ENCODE measurements around the gene SMIM8. TPM values are rescaled to one million over a fixed set of nuclear protein-coding genes. Genes with fewer than 3 reads are reported as not detected.

The SMIM8 gene
- total RNA-seq, 1 experiment from 2014 or later: 6.6 TPM

DNA sequence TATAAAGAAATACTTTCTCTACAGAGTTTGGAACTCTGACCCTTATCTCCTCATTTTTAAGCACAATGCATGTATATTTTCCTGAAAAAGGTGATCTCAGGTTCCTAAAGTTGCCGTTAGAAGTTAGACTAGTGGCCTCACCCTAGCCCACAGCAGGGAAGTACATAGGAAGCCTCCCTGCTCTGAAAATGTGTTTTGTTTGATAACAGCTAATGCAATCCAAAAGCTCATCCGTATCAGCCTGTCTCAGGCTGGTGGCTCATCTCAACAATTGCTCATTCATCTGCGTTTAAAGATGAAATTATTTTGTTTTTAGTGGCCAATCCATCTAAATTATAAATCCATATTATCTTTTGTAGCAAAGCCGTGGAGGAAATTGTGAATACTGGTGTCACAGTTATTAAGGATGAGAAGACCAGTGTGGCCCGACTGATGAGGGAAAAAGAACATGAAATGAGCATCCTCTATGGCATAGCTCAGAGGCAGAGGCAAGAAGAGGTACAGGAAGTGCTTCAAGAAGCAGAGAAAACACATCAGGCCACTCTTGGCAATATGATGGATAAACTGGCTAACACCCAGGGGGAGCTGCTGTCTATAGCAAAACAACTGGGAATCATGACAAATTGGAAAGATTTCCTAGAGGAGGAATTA lies 42.3 kb downstream of the SMIM8 start:
- Mint-ChIP-seq H3K9me3 (peaks cover 33 to 35% of the 10 kb centered on the region in 2 experiments), H3K27me3 (ENCODE audit: low read depth) (no peaks in the 10 kb centered on the region), H3K36me3 (ENCODE audit: insufficient read depth in 1 of 3, low read depth in 3 of 3) (peaks cover 13 to 29% (median 22%) of the 10 kb centered on the region in 3 experiments), H3K4me3 (no peak overlapping the region), H3K4me1 (no peaks in the 10 kb centered on the region), H3K27ac (no peak overlapping the region)
- Histone ChIP-seq H3K4me1 (ENCODE audit: insufficient read depth, low read length) (no peaks in the 10 kb centered on the region), H3K14ac (ENCODE audit: insufficient read depth, low read length) (no peak overlapping the region), H2AFZ (ENCODE audit: low read length) (no peak overlapping the region), H2BK20ac (ENCODE audit: low read depth, low read length, poor library complexity, severe bottlenecking) (no peak overlapping the region), H2BK15ac (ENCODE audit: low read depth, low read length) (no peak overlapping the region), H3K79me2 (ENCODE audit: insufficient read depth, low read length) (no peaks in the 10 kb centered on the region), H3K56ac (ENCODE audit: insufficient read length, low read depth, low read length) (no peak overlapping the region), H3K27me3 (ENCODE audit: insufficient read depth, low read length) (no peaks in the 10 kb centered on the region), H3K23me2 (ENCODE audit: insufficient read length, low read depth, low read length, poor library complexity, severe bottlenecking) (no peaks in the 10 kb centered on the region), H3K4ac (ENCODE audit: low read depth, low read length) (no peak overlapping the region), H2AK5ac (ENCODE audit: insufficient read length, low read length) (no peak overlapping the region), H2BK12ac (ENCODE audit: insufficient read length, low read depth, low read length) (no peak overlapping the region), H3K9me3 (ENCODE audit: control insufficient read depth, low read depth, low read length) (no peaks in the 10 kb centered on the region), H3K23ac (ENCODE audit: insufficient read length, low read depth, low read length) (no peak overlapping the region), H2BK5ac (ENCODE audit: insufficient read length, low read length) (no peak overlapping the region), H4K5ac (ENCODE audit: insufficient read length, low read depth, low read length) (no peak overlapping the region), H3T11ph (ENCODE audit: low read length) (no peak overlapping the region), H2BK120ac (ENCODE audit: low read depth, low read length, poor library complexity, severe bottlenecking) (no peak overlapping the region), H3K18ac (ENCODE audit: insufficient read length, low read depth, low read length) (no peak overlapping the region), H3K4me2 (ENCODE audit: insufficient read depth, insufficient read length, low read length) (no peak overlapping the region), H4K8ac (replicated peaks; ENCODE audit: insufficient read length, low read depth, low read length) (no peak overlapping the region), H3K79me1 (ENCODE audit: insufficient read depth, low read depth, low read length, poor library complexity, severe bottlenecking) (no peaks in the 10 kb centered on the region), H3K9ac (ENCODE audit: extremely low read depth, insufficient read length, low read length) (no peak overlapping the region), H3K27ac (ENCODE audit: insufficient read length, low read depth, low read length) (no peak overlapping the region), H4K91ac (ENCODE audit: insufficient read length, low read depth, low read length) (no peak overlapping the region), H4K20me1 (ENCODE audit: control insufficient read depth, insufficient read depth, insufficient read length) (no peaks in the 10 kb centered on the region)
- no peak for DNase-seq
- no peak for TF ChIP-seq CTCF (conservative IDR thresholded peaks at IDR 0.05)
- no CpG with 5 or more reads among the region's 5 CpGs for WGBS (ENCODE audit: extremely low coverage, insufficient read length, low lambda C conversion rate)

All from H9 (cell line).